Measurements from ENCODE around the gene TBC1D2B.

TBC1D2B gene

DNA sequence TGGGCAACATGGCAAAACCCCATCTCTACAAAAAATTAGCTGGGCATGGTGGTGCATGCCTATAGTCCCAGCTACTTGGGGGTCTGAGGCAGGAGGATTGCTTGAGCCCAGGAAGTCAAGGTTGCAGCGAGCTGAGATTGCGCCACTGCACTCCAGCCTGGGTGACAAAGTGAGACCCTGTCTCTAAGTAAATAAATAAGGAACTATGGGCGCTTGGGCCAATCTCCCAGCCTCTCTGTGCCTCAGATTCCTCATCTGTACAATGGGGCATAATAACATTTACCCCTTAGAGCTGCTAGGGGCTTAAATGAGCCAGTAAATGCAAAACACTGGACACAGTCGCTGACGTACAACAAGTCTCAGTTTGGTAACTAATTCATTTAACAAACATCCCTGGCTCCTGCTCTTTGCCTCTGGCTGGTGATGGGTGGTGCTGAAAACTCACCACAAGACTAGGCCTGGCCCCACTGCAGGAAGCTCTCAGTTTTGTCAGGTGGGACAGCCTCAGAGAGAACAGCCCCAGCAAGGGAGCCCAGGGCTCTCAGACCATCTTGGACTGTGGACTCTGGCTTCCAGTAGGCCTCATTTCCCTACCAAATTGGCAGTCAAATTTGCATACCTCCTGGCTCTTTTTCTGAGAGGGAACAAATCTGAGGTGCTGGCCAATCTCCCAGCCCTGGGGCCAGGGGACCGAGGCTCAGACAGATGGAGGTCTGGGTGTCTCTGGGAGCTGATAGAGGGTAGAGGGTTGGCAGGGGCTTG, 6.4 kb upstream of the TBC1D2B start:
- Histone ChIP-seq H3K4me3 (ENCODE audit: low read length) (no peak overlapping the region), H3K9ac (ENCODE audit: low read length) (no peak overlapping the region), H3K27me3 (replicated peaks; ENCODE audit: insufficient read depth, low read length) (no peaks in the 10 kb centered on the region), H3K79me2 (ENCODE audit: low read length) (no peaks in the 10 kb centered on the region), H3K27ac (ENCODE audit: low read length) (peak overlapping the region; percentile 27; the same call in 1 of the 2 replicates), H3K9me2 (replicated peaks; ENCODE audit: insufficient read depth, low read length) (no peaks in the 10 kb centered on the region), H4K20me1 (ENCODE audit: insufficient read depth, low read length) (no peaks in the 10 kb centered on the region), H3F3A (ENCODE audit: insufficient read depth, low read length) (no peaks in the 10 kb centered on the region), H2AFZ (ENCODE audit: low read length) (peak overlapping the region; percentile 58), H3K36me3 (replicated peaks; ENCODE audit: insufficient read depth, low read length) (no peaks in the 10 kb centered on the region), H3K4me1 (ENCODE audit: low read length) (peaks cover 23% of the 10 kb centered on the region), H3K9me3 (replicated peaks; ENCODE audit: insufficient read depth, low read length) (no peaks in the 10 kb centered on the region), H3K4me2 (ENCODE audit: low read depth, low read length) (0 out of 2 replicates have a peak overlapping the region, but pooled peaks have one; percentile 4)
- TF ChIP-seq EZH2 (optimal IDR thresholded peaks at IDR 0.05; ENCODE audit: low read depth, low read length) (no peak), CTCF (IDR thresholded peaks at IDR 0.05; ENCODE audit: low read length) (no peak), EZH2phosphoT487 (IDR thresholded peaks at IDR 0.05; ENCODE audit: low read length) (no peak)
- DNase-seq, result peak; percentile 48

- Histone ChIP-seq H2AFZ (ENCODE audit: low read length) (no peak overlapping the region), H3K9ac (ENCODE audit: low read length) (no peak overlapping the region), H3F3A (ENCODE audit: insufficient read depth, low read length) (no peaks in the 10 kb centered on the region), H3K9me2 (replicated peaks; ENCODE audit: insufficient read depth, low read length) (no peaks in the 10 kb centered on the region), H3K4me3 (ENCODE audit: low read length) (no peak overlapping the region), H3K79me2 (ENCODE audit: low read length) (no peaks in the 10 kb centered on the region), H3K36me3 (replicated peaks; ENCODE audit: insufficient read depth, low read length) (no peaks in the 10 kb centered on the region), H3K4me1 (ENCODE audit: low read length) (peaks cover 19% of the 10 kb centered on the region), H3K27ac (ENCODE audit: low read length) (no peak overlapping the region), H4K20me1 (ENCODE audit: insufficient read depth, low read length) (no peaks in the 10 kb centered on the region), H3K4me2 (ENCODE audit: low read depth, low read length) (no peak overlapping the region), H3K9me3 (replicated peaks; ENCODE audit: insufficient read depth, low read length) (no peaks in the 10 kb centered on the region), H3K27me3 (replicated peaks; ENCODE audit: insufficient read depth, low read length) (no peaks in the 10 kb centered on the region)
- TF ChIP-seq EZH2phosphoT487 (IDR thresholded peaks at IDR 0.05; ENCODE audit: low read length) (no peak), EZH2 (optimal IDR thresholded peaks at IDR 0.05; ENCODE audit: low read depth, low read length) (no peak), CTCF (IDR thresholded peaks at IDR 0.05; ENCODE audit: low read length) (no peak)
- no peak for DNase-seq
These were observed 5.7 kb upstream of the TBC1D2B start for GRCh38 chr15:78083186-78083585.

DNA sequence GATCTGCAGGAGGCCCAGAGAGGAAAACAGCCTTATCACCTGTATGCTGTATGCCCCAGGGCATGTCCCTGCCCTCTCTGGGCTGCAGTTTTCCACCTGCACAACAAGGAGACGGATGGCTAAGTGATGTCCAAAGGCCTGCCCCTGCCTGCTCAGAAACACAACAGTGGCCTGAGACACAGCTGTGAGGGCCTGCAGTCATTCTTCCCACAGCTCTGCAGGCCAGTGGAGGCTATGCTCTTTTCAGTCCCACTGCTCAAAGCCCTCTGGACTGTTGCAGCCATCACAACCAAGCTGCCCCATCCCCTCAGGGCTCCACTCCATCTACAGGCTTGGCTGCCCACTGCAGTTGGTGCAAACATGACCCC, 5.2 kb upstream of the TBC1D2B start:
- no peaks in the 10 kb centered on the region for H4K20me1 ChIP-seq (ENCODE audit: insufficient read depth, low read length)
- no peak overlapping the region for H3K9ac ChIP-seq (ENCODE audit: low read length)
- H3K9me3 ChIP-seq (replicated peaks; ENCODE audit: insufficient read depth, low read length), result no peaks in the 10 kb centered on the region
- no peaks in the 10 kb centered on the region for H3K9me2 ChIP-seq (replicated peaks; ENCODE audit: insufficient read depth, low read length)
- TF ChIP-seq CTCF (IDR thresholded peaks at IDR 0.05; ENCODE audit: low read length) (no peak), EZH2 (optimal IDR thresholded peaks at IDR 0.05; ENCODE audit: low read depth, low read length) (no peak), EZH2phosphoT487 (IDR thresholded peaks at IDR 0.05; ENCODE audit: low read length) (no peak)
- H3K27me3 ChIP-seq (replicated peaks; ENCODE audit: insufficient read depth, low read length), result no peaks in the 10 kb centered on the region
- no peaks in the 10 kb centered on the region for H3K79me2 ChIP-seq (ENCODE audit: low read length)
- no peaks in the 10 kb centered on the region for H3K36me3 ChIP-seq (replicated peaks; ENCODE audit: insufficient read depth, low read length)
- H3K27ac ChIP-seq (ENCODE audit: low read length), result no peak overlapping the region
- H3K4me1 ChIP-seq (ENCODE audit: low read length), result peaks cover 21% of the 10 kb centered on the region
- DNase-seq, result no peak
- H3K4me3 ChIP-seq (ENCODE audit: low read length), result no peak overlapping the region
- H3K4me2 ChIP-seq (ENCODE audit: low read depth, low read length), result no peak overlapping the region
- H2AFZ ChIP-seq (ENCODE audit: low read length), result no peak overlapping the region
- H3F3A ChIP-seq (ENCODE audit: insufficient read depth, low read length), result no peaks in the 10 kb centered on the region
